GM13976 (cell line): ENCODE data around the gene ASTN2.

Experiments used
- DNase-seq: peaks from one replicate; pipeline ENCODE4 v3.0.0; 2012; ENCODE audit warnings: low spot score
- CTCF ChIP-seq: IDR thresholded peaks from 2 replicates; pipeline ENCODE4 v1.5.1; 2012; ENCODE audit warnings: borderline replicate concordance, mild to moderate bottlenecking; ENCODE audit not compliant: insufficient read depth; ENCODE audit errors: extremely low read depth, missing control alignments, control extremely low read depth
- in situ Hi-C: fragments of 300-500 bp; cut with MboI; formaldehyde crosslinking; loops from one replicate; pipeline ENCODE4 v1.12.0; 2022; ENCODE audit warnings: low sequenced_read_pairs, mixed read lengths, inconsistent platforms; ENCODE audit not compliant: unreplicated experiment

Gene ASTN2

GRCh38 chr9:116639251-116639741 lies 775.6 kb downstream of the ASTN2 start:
- in situ Hi-C loops, result loop anchor here (10.0 kb wide), 1 partner anchor 64 kb away; no protein-coding TSS in a partner anchor
- TF ChIP-seq CTCF, result no peak

GRCh38 chr9:116635908-116636307 lies 778.9 kb downstream of the ASTN2 start:
- no peak for TF ChIP-seq CTCF
- no peak for DNase-seq
- in situ Hi-C loops, result loop anchor here (10.0 kb wide), 1 partner anchor 61 kb away; no protein-coding TSS in a partner anchor

More at GRCh38 chr9:116639251-116639741, 775.6 kb downstream of the ASTN2 start:
- DNase-seq, result no peak

GRCh38 chr9:116632990-116633838 lies 781.6 kb downstream of the ASTN2 start:
- no peak for TF ChIP-seq CTCF
- in situ Hi-C loops, result loop anchor here (10.0 kb wide), 1 partner anchor 58 kb away; no protein-coding TSS in a partner anchor
- no peak for DNase-seq

- no peak for TF ChIP-seq CTCF
- DNase-seq, result no peak
- in situ Hi-C loops, result loop anchor here (10.0 kb wide), 1 partner anchor 55 kb away; no protein-coding TSS in a partner anchor
Observed at GRCh38 chr9:116629634-116630033, 785.2 kb downstream of the ASTN2 start.

GRCh38 chr9:116628716-116629115 lies 786.1 kb downstream of the ASTN2 start:
- TF ChIP-seq CTCF, result no peak
- DNase-seq, result no peak
- in situ Hi-C loops, result no loop called here

- in situ Hi-C loops, result no loop called here
- DNase-seq, result no peak
- no peak for TF ChIP-seq CTCF
Observed at GRCh38 chr9:116627433-116627832, 787.4 kb downstream of the ASTN2 start.

- no peak for TF ChIP-seq CTCF
- DNase-seq, result no peak
- in situ Hi-C loops, result no loop called here
Observed at GRCh38 chr9:116626762-116627161, 788.1 kb downstream of the ASTN2 start.
